HL-60 (cell line): ENCODE measurements around the gene EFR3B.

ENCODE experiments used
- DNase-seq, 2 experiments: peaks; one replicate each; pipeline ENCODE4 v3.0.0-alpha.2; 2010 to 2020; ENCODE audit warnings: low read depth in 1 of 2, low spot score in 1 of 2
- H3K27ac ChIP-seq: fragments of 250-450 bp; sonication (Bioruptor Pico); replicated peaks from 2 replicates; pipeline ENCODE4 v1.5.1; 2020; ENCODE audit warnings: mild to moderate bottlenecking, moderate library complexity
- H3K27me3 ChIP-seq: fragments of 250-450 bp; sonication (Bioruptor Pico); 2 replicates; pipeline ENCODE4 v1.5.1; 2021; ENCODE audit warnings: mild to moderate bottlenecking, moderate library complexity; ENCODE audit not compliant: insufficient read depth, poor library complexity, severe bottlenecking
- H3K4me3 ChIP-seq: replicated peaks from 2 replicates; pipeline ENCODE4 v1.5.1; 2011; ENCODE audit warnings: mild to moderate bottlenecking, control low read depth, low read length; ENCODE audit not compliant: insufficient read depth
- CTCF ChIP-seq: IDR thresholded peaks from one replicate; pipeline ENCODE4 v1.5.1; 2011; ENCODE audit warnings: low read length, control low read depth, inconsistent platforms; ENCODE audit not compliant: insufficient read depth
- GABPA ChIP-seq: IDR thresholded peaks from 2 replicates; pipeline ENCODE4 v1.6.1; 2012; ENCODE audit warnings: low read depth
- POLR2AphosphoS5 ChIP-seq: IDR thresholded peaks from 2 replicates; pipeline ENCODE4 v1.6.1; 2012; ENCODE audit warnings: low read depth
- REST ChIP-seq: IDR thresholded peaks from 2 replicates; pipeline ENCODE4 v1.6.1; 2012; ENCODE audit warnings: low read depth; ENCODE audit not compliant: insufficient replicate concordance
- SPI1 ChIP-seq: IDR thresholded peaks from 2 replicates; pipeline ENCODE4 v1.6.1; 2012; ENCODE audit warnings: low read depth, mild to moderate bottlenecking, borderline replicate concordance

EFR3B gene

GRCh38 chr2:25170888-25171287, 129.0 kb downstream of the EFR3B start:
- TF ChIP-seq REST = no peak
- TF ChIP-seq POLR2AphosphoS5 = no peak
- TF ChIP-seq SPI1 = no peak
- TF ChIP-seq CTCF = no peak
- TF ChIP-seq GABPA = no peak
- Histone ChIP-seq H3K27ac (no peak overlapping the region), H3K4me3 (no peak overlapping the region), H3K27me3 (peaks cover 32% of the 10 kb centered on the region)
- no peak for DNase-seq

GRCh38 chr2:25173719-25174118, 131.8 kb downstream of the EFR3B start:
- Histone ChIP-seq H3K4me3 (no peak overlapping the region), H3K27me3 (peaks cover 10% of the 10 kb centered on the region), H3K27ac (no peak overlapping the region)
- no peak for DNase-seq
- no peak for TF ChIP-seq REST
- no peak for TF ChIP-seq SPI1
- no peak for TF ChIP-seq CTCF
- TF ChIP-seq POLR2AphosphoS5 = no peak
- no peak for TF ChIP-seq GABPA

GRCh38 chr2:25174192-25174861, 132.5 kb downstream of the EFR3B start:
- Histone ChIP-seq H3K27me3 (peaks cover 3% of the 10 kb centered on the region), H3K27ac (no peak overlapping the region), H3K4me3 (no peak overlapping the region)
- no peak for DNase-seq
- TF ChIP-seq GABPA (no peak), CTCF (no peak), REST (no peak), POLR2AphosphoS5 (no peak), SPI1 (no peak)
